ENCODE results near the gene TSC2. TPM values are rescaled to one million over a fixed set of nuclear protein-coding genes. Genes with fewer than 3 reads are reported as not detected.

TSC2 gene
- total and polyA plus RNA-seq, 2 donors (not counting 3 experiments of a cell fraction or from before 2014, with no cell fraction given), result 87.9 to 144 TPM

GRCh38 chr16:2039274-2040031 is 8.3 kb upstream of the TSC2 start:
- Histone ChIP-seq H3K9ac (replicated peaks; ENCODE audit: extremely low read depth, insufficient read depth, low read length) (no peak overlapping the region), H2AFZ (ENCODE audit: low read depth, low read length) (no peak overlapping the region), H3K27me3 (ENCODE audit: control insufficient read depth in 2 of 2, insufficient read depth in 2 of 2, low read length in 2 of 2) (no peaks in the 10 kb centered on the region), H3K4me3 (replicated peaks in 1 of 3; ENCODE audit: insufficient read depth in 1 of 3, low read depth in 1 of 3, low read length in 3 of 3) (no peak overlapping the region), H3K36me3 (ENCODE audit: control insufficient read depth in 2 of 2, extremely low read depth in 1 of 2, insufficient read depth in 2 of 2, low read length in 2 of 2) (peaks cover 0 to 10% of the 10 kb centered on the region in 2 experiments), H3K79me2 (ENCODE audit: control insufficient read depth, insufficient read depth, low read length) (peaks cover 6% of the 10 kb centered on the region), H3K9me3 (replicated peaks; ENCODE audit: control insufficient read depth, insufficient read depth, low read length) (no peaks in the 10 kb centered on the region), H3K9me1 (replicated peaks; ENCODE audit: control insufficient read depth, extremely low read depth, insufficient read depth, low read length) (no peaks in the 10 kb centered on the region), H3K27ac (ENCODE audit: insufficient read depth, low read depth, low read length) (no peak overlapping the region), H4K20me1 (replicated peaks; ENCODE audit: control insufficient read depth, extremely low read depth, insufficient read depth, low read length) (no peaks in the 10 kb centered on the region), H3K4me2 (ENCODE audit: insufficient read depth, low read length) (no peak overlapping the region), H3K4me1 (ENCODE audit: control insufficient read depth, extremely low read depth, insufficient read depth, low read length) (peaks cover 30% of the 10 kb centered on the region)
- no TSS peak for BruUV-seq (replicated peaks)
- DNase-seq (ENCODE audit: low read depth, low spot score), result no peak
- ChIA-PET POLR2A (interaction anchor here (0.6 kb wide), 1 partner anchor 110 kb away, joined by 3 read pairs; no protein-coding TSS in a partner anchor), CTCF (interaction anchor here (1.0 kb wide), 1 partner anchor 17 kb away, joined by 3 read pairs; no protein-coding TSS in a partner anchor)
- FAIRE-seq, result no peak
- intact Hi-C loops (cut with micrococcal nuclease), result no loop called here
- dilution Hi-C loops (cut with MboI; ENCODE audit: extremely low pct_ligation_motif_present, low sequenced_read_pairs), result loop anchor here (25.0 kb wide), 1 partner anchor 123 kb away; the partner anchor contains the start of gene TRAF7
- no peak for TF ChIP-seq MYC (IDR thresholded peaks at IDR 0.05; ENCODE audit: low read depth, low read length)
- TF ChIP-seq MAX (IDR thresholded peaks at IDR 0.05; ENCODE audit: insufficient read depth, insufficient read length), result no peak
- TF ChIP-seq FOS (IDR thresholded peaks at IDR 0.05; ENCODE audit: borderline replicate concordance, insufficient read depth, low read length), result no peak
- TF ChIP-seq JUN (IDR thresholded peaks at IDR 0.05; ENCODE audit: borderline replicate concordance, insufficient read depth, insufficient read length, low read depth), result no peak
- TF ChIP-seq CTCF (IDR thresholded peaks at IDR 0.05; ENCODE audit: extremely low read depth in 1 of 2, insufficient read depth in 1 of 2, low read depth in 1 of 2, low read length in 2 of 2), result no peak
- no peak for TF ChIP-seq EZH2 (IDR thresholded peaks at IDR 0.05; ENCODE audit: borderline replicate concordance, low read depth, low read length, severe bottlenecking)
- TF ChIP-seq GATA2 (IDR thresholded peaks at IDR 0.05; ENCODE audit: insufficient read depth, insufficient read length, low read depth, low read length), result no peak
- TF ChIP-seq POLR2A (IDR thresholded peaks at IDR 0.05; ENCODE audit: low read depth, low read length), result no peak
- TF ChIP-seq POLR2AphosphoS5 (IDR thresholded peaks at IDR 0.05; ENCODE audit: insufficient read depth, low read depth, low read length), result no peak

Data from endothelial cell of umbilical vein (primary cell).